ENCODE data around the gene ADCY1.

The ADCY1 gene

DNA sequence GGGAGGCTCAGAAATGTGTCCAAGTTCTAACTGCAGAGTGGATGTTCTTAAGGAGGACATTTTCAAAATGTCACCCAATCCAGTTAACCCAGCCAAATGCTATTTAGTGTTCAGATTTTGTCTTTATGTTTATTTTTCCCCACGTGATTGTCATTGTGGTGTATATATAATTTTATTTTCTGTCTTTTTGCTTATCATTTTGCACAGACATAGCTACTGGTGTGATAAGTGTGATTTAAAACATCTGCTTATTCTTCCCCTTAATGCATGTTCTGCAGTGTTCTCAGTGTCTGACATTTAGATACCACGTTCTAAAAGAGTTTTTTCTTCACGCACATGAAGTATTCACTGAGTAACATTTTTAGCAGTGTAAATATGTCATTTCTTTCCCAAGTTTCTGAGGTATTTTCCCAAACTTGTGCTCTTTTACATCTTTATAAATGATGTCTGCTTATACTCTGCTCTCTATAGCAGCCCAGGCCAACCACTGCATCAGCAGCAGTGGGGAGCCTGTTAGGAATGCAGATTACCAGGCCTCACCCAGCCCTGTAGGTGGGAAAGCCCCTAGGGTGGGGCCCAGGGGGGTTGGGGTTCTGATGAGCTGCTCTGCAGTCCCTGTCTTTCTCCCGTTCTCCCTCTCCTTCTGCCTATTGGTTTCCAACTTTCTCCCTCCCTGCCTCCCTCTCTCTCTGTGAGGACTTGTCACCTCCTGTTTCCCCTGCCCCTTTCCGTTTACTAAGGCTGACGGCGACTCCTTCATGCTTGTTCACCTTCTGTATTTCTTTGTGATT is 20.8 kb downstream of the ADCY1 start:
- no peak for DNase-seq

GRCh38 chr7:45595809-45596664 is 21.9 kb downstream of the ADCY1 start:
- DNase-seq, result no peak

GRCh38 chr7:45596665-45597095 is 22.5 kb downstream of the ADCY1 start:
- no peak for DNase-seq

DNA sequence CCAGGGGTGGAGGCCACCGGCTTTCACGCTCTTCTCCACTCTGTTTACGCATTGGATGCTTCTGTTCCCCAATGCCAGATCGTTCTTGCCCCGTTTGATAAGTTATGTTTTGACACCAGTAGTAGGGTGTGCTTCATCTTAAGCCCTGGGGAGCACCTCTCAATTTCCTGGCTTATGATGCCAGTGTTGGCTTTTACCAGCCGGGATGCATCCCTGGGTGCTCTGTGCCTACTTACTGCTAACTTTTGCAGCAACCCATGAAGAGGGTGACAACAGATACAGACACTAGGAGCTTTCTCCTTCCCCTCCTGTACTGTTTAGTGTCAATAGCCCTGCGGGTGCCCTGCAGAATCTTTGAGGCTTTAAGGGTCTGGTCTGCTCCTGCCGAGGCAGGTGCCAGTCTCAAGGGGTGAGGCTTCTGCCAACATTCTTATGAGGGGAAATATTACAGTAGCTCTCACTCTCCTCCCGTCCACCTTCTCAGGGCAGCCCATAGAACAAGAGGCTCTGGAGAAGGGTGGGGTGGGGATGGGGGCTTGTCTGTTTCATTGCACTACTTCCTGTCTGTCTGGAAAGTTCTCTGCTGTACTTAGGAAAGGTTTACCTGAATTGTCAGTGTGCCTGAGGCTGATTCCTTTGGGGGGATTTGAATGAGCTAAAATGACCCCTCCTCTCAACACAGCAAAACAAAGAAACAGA is 23.3 kb downstream of the ADCY1 start:
- DNase-seq, result no peak

DNA sequence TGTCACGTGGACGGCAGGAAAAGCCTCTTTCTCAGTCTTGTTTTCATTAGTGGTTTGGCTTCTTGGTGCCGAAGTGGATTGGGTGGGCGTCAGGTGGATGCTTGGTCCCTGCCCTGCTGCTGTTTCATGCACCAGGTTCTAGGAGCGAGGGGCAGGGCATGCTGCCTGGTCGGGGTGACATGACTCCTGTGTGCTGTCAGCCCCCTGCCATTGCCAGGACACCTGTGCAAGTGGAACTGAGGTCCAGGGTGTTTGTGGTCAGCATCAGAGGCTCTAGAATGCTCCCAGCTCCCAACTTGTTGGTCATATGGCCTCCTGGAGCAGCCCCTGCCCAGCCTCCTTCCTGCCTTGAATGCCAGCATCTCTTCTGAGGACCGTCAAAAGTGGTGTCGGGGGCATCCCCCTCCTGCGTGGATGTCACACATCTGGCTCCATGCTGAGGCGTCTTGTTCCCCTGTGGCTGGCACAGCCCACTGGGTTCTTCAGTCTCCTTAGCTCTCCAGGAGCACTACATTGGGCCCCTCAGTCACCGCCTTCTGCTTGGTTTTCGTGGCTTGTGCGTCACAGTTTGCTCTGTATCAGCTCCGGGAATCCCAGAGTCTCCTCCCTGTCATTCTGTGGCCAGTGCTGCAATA is 24.8 kb downstream of the ADCY1 start:
- no peak for DNase-seq

- no peak for DNase-seq
Observed at GRCh38 chr7:45599851-45600706, 25.9 kb downstream of the ADCY1 start.

GRCh38 chr7:45601094-45601493 is 26.9 kb downstream of the ADCY1 start:
- DNase-seq, result no peak

- DNase-seq, result no peak
Observed at GRCh38 chr7:45601816-45602540, 27.8 kb downstream of the ADCY1 start.

DNA sequence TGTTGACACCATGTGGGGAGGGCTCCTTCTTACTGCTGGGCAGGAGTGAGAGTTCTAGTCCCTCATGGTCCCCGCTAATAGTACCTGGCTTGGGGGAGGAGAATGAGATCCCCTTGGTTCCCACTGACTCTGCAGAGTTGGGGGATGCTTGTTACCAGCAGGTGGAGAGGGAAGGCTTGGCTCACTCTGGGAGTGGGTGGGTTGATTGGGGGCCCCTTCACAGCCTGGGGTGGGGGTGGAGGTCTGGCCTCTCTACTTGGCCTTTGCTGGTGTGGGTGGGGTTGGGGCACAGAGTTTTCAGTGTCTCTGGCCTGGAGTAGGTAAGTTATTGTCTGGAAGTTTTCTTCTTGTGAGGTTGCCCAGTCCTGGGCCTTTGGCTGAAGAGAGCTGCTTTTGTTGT is 31.9 kb downstream of the ADCY1 start:
- no peak for DNase-seq

DNA sequence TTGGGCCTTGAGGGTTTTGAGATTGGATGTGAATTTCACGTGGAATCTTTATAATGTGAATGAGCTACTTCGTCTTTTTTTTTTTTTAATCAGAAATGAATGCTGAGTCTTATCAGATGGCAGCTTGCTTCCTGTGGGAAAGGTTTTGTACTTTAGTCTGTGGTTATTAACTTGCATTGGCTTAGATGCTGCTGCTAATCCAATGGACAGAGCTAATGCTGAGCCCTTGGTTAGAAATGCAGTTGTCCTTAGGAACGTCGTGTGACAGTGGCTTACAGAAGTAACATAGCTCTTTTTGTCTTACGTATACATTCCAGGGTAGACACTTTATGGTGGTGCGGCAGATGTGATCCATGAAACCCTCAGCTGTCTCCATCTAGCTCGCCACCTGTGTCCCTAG is 32.8 kb downstream of the ADCY1 start:
- DNase-seq, result no peak

GRCh38 chr7:45609180-45609579 is 35.0 kb downstream of the ADCY1 start:
- DNase-seq, result no peak

DNA sequence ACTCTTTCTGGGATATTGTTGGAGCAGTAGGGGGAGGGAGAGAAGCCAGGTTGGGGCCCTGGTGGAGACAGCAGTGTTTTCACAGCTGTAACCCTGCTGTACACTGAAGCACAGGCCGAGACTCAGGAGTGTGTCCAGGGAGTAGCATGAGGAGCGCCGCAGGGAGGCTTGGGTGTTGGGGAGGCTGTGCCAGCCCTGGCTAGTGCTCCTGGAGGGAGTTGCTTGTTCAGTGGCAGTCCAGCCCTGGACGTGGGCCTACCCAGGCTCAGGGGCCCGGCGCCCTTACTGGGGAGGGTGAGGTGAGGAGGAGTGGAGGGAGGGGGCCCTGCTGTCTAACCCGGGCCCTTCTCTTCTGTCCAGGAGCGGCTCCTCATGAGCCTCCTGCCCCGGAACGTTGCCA is 35.9 kb downstream of the ADCY1 start:
- DNase-seq, result no peak

GRCh38 chr7:45610660-45611299 is 36.6 kb downstream of the ADCY1 start:
- no peak for DNase-seq

DNA sequence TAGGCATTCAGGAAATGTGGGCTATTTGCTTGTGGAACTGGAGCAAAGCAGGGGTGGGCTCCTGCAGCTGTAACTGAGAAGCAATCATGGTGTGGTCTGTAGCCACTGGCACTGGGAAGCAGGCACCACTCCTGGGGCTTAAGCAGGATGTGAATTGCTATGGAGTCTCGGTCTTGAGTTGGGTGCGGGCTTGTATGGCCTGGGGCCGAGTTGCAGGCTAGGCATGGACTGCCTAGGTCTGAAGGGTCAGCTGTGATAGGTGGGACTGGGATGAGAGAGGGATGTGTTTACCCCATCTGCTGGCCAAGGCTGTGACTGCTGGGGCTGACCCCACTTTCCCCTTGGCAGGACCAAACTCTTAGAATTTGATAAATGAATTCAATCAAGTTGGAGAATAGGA is 43.0 kb downstream of the ADCY1 start:
- no peak for DNase-seq

- no peak for DNase-seq
Observed at GRCh38 chr7:45622058-45622457, 47.9 kb downstream of the ADCY1 start.

DNA sequence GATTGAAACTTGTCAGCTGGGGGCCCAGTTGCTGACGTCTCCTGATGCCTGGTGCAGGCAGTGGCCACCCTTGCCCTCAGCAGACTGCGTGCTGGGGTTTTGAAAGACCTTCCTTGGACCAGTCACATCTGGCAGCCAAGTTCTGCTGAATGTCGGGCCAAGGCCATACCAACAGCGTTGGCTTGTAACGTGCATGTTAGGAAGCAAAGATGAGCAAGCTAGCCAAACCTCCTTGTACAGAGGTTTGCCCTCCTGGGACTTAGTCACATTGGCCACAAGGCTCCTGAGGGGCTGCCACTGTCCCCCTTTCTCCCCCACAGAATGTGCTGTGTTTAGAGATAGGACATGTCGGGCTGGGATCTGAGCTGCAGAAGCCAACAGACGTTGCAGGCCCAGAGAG is 49.0 kb downstream of the ADCY1 start:
- no peak for DNase-seq

DNA sequence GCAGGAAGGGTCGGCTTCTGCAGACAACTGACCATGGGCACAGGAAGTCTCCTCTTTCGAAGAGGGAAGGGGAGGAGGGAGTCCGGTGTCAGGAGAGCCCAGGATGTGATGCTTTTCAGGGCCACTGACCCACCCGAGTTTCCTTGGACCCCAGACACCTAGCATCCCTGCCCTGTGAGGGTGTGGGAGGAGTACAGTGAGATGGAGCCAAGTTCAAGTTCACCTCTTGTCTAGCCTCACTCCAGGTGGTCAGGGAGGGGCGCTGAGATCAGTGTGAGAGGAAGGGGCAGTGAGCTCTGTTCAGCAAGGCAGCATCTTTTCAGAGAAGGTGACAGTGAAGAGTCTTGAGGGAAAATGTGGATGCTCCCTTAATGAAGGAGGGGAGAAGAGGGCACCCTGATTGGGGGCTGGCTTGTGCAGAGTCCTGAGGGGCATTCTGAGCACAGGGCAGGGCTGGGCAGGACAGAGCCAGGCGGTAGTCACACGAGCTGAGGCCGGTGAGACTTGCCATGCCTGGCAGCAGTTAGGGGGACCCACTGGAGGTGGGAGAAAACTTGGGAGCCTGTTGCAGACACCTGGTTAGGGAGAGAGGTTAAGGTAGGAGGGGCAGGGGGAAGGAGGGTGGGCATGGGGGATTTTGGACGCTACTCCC is 49.7 kb downstream of the ADCY1 start:
- no peak for DNase-seq

DNA sequence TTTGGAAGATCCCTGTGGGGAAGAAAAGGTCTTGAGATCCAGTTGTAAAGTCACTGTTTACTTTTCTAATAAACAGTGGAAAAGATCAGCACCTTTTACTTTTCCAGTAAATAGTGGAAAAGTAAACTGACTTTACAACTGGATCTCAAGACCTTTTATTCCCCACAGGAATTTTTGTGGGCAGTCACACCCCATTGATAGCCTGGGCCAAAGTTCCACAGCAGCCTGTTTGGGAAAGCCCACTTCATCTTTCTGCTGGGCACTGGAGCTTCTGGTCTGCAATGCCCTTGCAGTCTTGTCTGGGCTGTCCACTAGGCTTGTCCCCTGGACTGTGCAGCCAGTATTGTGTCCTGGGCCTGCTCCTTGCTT is 50.2 kb downstream of the ADCY1 start:
- no peak for DNase-seq

- DNase-seq, result no peak
Observed at GRCh38 chr7:45625067-45625466, 50.9 kb downstream of the ADCY1 start.

GRCh38 chr7:45625714-45626440 is 51.7 kb downstream of the ADCY1 start:
- no peak for DNase-seq
